Kidney (tissue), 14 donors: ENCODE results near the gene RBMS1. TPM values are rescaled to one million over a fixed set of nuclear protein-coding genes. Genes with fewer than 3 reads are reported as not detected.

Source experiments
- DNase-seq, 5 donors: peaks; one replicate each; pipeline ENCODE4 v3.0.0-alpha.2; 2013 to 2020
- FAIRE-seq: peaks from 2 replicates; lab custom pipeline; 2012; peaks lifted over from hg19 to GRCh38; lab: Jason Lieb, UNC
- H3K27ac ChIP-seq, 2 donors: one replicate each; pipeline ENCODE4 v1.7.0; 2013; ENCODE audit warnings: low read depth in 2 of 2, low read length in 2 of 2, inconsistent platforms in 1 of 2
- H3K27me3 ChIP-seq: one replicate; pipeline ENCODE4 v1.7.1; 2013; ENCODE audit warnings: low read length, inconsistent platforms; ENCODE audit not compliant: control insufficient read depth, insufficient read depth
- H3K36me3 ChIP-seq, 3 donors: one replicate each; pipeline versions ENCODE4 v1.7.0 to v1.7.1; 2013; ENCODE audit warnings: low read length in 3 of 3, control low read depth in 1 of 3, inconsistent platforms in 1 of 3; ENCODE audit not compliant: insufficient read depth in 3 of 3, control insufficient read depth in 2 of 3
- H3K4me1 ChIP-seq, 3 donors: one replicate each; pipeline versions ENCODE4 v1.7.0 to v1.7.1; 2013; ENCODE audit warnings: low read length in 3 of 3, inconsistent platforms in 1 of 3, low read depth in 1 of 3; ENCODE audit not compliant: control insufficient read depth in 2 of 3, insufficient read depth in 2 of 3
- H3K4me3 ChIP-seq, 3 donors: one replicate each; pipeline versions ENCODE4 v1.7.0 to v1.8.1; 2013; ENCODE audit warnings: low read length in 3 of 3, control low read depth in 1 of 3, inconsistent platforms in 1 of 3
- H3K9ac ChIP-seq, 3 donors: one replicate each; pipeline versions ENCODE4 v1.7.0 to v1.7.1; 2013; ENCODE audit warnings: low read length in 3 of 3, control low read depth in 1 of 3, inconsistent platforms in 1 of 3
- H3K9me3 ChIP-seq, 3 donors: one replicate each; pipeline versions ENCODE4 v1.7.0 to v1.7.1; 2013; ENCODE audit warnings: low read length in 3 of 3, control low read depth in 1 of 3, inconsistent platforms in 1 of 3; ENCODE audit not compliant: control insufficient read depth in 2 of 3, insufficient read depth in 1 of 3
- intact Hi-C: fragments of 100-400 bp; cut with DNase I; formaldehyde crosslinking; loops from one replicate; pipeline ENCODE4 v1.11.1; 2022
- polyA plus RNA-seq: library from polyadenylated mRNA; stranded (reverse); fragments of 350-450 nt; fragmentation: Illumina TruSeq; extraction: RNeasy Lipid Tissue Mini Kit (QIAGEN cat#74804); gene quantifications from one replicate; pipeline ENCODE4 v1.2.3, GENCODE V29; 2014; ENCODE audit warnings: low read depth, low replicate concordance; ENCODE audit not compliant: insufficient read depth
- total RNA-seq: library from RNA; stranded (reverse); fragmentation: NEBNext Ultra II Directional; extraction: Animal tissue kit (Norgen Biotek cat#: 25700); gene quantifications from one replicate; pipeline ENCODE4 v1.2.1, GENCODE V29; 2021
- TF ChIP-seq, protein P1 (sequence below): IDR thresholded peaks from 3 replicates; pipeline ENCODE4 v1.5.1; 2012; ENCODE audit warnings: mild to moderate bottlenecking, moderate library complexity, borderline replicate concordance; ENCODE audit not compliant: insufficient read depth; ENCODE audit errors: extremely low read depth
- donor health status: control.
- donor health status: control.
- donor health status: control.
- donor health status: control.
- donor health status: control.
- donor health status: DM: yes; HTN: yes; CAD: no.
- donor health status: Normal renal cell carcinoma (clear cell type).

Gene RBMS1
- total and polyA plus RNA-seq, 2 donors from 2014 or later: 25.6 to 94.8 TPM

DNA sequence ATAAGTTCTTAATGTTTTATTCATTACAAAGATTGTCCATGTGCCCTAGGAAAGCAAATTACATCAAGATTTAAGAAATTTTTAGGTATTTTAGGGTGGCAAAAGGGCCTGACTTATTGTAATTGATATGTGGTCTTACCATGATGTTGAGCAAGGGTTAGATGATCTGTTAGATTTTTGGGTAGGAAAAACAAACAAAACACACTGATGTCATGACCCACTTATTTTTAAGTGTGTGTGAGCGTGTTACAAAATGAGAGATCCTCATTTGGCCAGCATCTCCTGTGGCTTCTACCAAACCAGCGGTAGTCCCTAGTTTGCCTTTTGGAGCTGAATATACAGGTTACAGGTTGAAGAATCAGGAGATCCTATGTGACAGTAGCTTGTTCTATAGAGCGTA is 203.8 kb downstream of the RBMS1 start:
- H3K27ac ChIP-seq: no peak overlapping the region
- H3K4me1 ChIP-seq: peaks cover 0 to 12% (median 9%) of the 10 kb centered on the region in 3 donors
- H3K36me3 ChIP-seq: peaks cover 2 to 11% (median 3%) of the 10 kb centered on the region in 3 donors
- TF ChIP-seq, protein P1, sequence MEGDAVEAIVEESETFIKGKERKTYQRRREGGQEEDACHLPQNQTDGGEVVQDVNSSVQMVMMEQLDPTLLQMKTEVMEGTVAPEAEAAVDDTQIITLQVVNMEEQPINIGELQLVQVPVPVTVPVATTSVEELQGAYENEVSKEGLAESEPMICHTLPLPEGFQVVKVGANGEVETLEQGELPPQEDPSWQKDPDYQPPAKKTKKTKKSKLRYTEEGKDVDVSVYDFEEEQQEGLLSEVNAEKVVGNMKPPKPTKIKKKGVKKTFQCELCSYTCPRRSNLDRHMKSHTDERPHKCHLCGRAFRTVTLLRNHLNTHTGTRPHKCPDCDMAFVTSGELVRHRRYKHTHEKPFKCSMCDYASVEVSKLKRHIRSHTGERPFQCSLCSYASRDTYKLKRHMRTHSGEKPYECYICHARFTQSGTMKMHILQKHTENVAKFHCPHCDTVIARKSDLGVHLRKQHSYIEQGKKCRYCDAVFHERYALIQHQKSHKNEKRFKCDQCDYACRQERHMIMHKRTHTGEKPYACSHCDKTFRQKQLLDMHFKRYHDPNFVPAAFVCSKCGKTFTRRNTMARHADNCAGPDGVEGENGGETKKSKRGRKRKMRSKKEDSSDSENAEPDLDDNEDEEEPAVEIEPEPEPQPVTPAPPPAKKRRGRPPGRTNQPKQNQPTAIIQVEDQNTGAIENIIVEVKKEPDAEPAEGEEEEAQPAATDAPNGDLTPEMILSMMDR: no peak
- DNase-seq (no peak), FAIRE-seq (no peak)
- H3K27me3 ChIP-seq: no peaks in the 10 kb centered on the region
- intact Hi-C loops: no loop called here
- no peak overlapping the region for H3K4me3 ChIP-seq
- no peaks in the 10 kb centered on the region for H3K9me3 ChIP-seq
- no peak overlapping the region for H3K9ac ChIP-seq

DNA sequence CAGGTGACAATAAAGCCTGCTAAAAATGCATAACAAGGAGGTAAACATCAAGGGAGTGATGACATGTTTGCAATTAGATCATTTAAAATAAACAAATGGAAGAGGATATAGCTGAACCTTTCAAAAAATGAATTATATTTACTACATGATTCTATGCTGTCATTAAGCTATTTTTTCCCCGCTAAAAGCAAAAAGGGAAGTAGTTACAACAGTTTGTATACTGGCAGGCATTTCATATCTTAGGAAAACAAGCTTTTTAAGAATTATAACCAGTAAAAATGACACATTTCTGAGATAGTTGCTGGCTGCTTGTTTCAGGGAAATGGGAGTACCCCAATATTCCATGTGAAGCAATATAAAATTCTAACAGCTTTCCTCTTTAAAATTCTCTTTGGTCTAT is 204.5 kb downstream of the RBMS1 start:
- no peak overlapping the region for H3K9ac ChIP-seq
- peaks cover 0 to 9% (median 7%) of the 10 kb centered on the region in 3 donors for H3K4me1 ChIP-seq
- DNase-seq (no peak), FAIRE-seq (no peak)
- intact Hi-C loops: no loop called here
- H3K27me3 ChIP-seq: no peaks in the 10 kb centered on the region
- peaks cover 2 to 17% (median 10%) of the 10 kb centered on the region in 3 donors for H3K36me3 ChIP-seq
- no peak overlapping the region for H3K4me3 ChIP-seq
- peak overlapping the region in 1 of 2 donors; percentile 16 for H3K27ac ChIP-seq
- TF ChIP-seq, protein P1: no peak
- H3K9me3 ChIP-seq: no peaks in the 10 kb centered on the region

DNA sequence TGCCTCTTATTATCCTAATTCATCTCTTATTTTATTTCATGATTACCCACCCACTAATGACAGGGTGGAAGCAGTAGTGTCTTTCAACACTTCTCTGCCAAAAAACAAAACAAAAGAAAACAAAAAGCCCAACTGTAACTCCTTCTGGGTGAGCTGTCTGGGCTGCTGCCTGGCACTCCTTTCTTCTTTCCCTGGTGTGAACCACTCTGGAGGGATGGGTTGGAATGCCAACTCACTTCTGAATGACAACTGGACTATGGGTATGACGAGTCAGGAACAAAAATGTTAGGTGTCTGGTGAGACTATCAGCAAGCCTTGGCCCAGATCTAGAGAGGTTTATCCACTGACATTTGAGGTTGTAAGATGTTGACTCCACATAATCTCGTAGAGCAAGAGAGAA is 205.3 kb downstream of the RBMS1 start:
- Histone ChIP-seq H3K4me3 (no peak overlapping the region), H3K27me3 (no peaks in the 10 kb centered on the region), H3K4me1 (peaks cover 0 to 6% (median 3%) of the 10 kb centered on the region in 3 donors), H3K9me3 (no peaks in the 10 kb centered on the region), H3K9ac (no peak overlapping the region), H3K27ac (no peak overlapping the region), H3K36me3 (peaks cover 2 to 22% (median 10%) of the 10 kb centered on the region in 3 donors)
- TF ChIP-seq, protein P1: no peak
- no peak for DNase-seq
- intact Hi-C loops: no loop called here
- FAIRE-seq: no peak

DNA sequence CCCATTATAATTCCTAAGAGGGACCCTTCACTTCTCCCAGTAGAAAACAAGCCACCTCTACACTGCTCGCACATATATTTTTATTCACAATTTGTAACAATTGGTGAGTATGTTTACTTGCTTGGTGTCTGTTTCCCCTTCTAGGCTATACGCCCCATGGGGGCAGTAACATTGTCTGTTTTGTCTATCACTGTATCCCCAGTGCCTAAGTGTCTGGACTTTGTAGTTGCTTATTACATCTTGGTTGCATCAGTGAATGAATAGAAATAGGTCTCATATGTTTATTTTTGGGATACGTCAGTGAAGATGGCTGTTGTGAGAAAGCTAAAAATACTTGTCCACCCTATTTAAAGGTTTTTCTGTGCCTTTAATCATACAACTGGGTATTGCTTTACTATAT is 206.1 kb downstream of the RBMS1 start:
- TF ChIP-seq, protein P1: no peak
- no peak for DNase-seq
- FAIRE-seq: no peak
- H3K9me3 ChIP-seq: no peaks in the 10 kb centered on the region
- peaks cover 0 to 2% (median 2%) of the 10 kb centered on the region in 3 donors for H3K4me1 ChIP-seq
- H3K27me3 ChIP-seq: no peaks in the 10 kb centered on the region
- no peak overlapping the region for H3K27ac ChIP-seq
- no peak overlapping the region for H3K9ac ChIP-seq
- no peak overlapping the region for H3K4me3 ChIP-seq
- H3K36me3 ChIP-seq: peaks cover 2 to 19% (median 12%) of the 10 kb centered on the region in 3 donors
- intact Hi-C loops: no loop called here
